ENCODE results near the gene GRWD1.

Gene GRWD1

DNA sequence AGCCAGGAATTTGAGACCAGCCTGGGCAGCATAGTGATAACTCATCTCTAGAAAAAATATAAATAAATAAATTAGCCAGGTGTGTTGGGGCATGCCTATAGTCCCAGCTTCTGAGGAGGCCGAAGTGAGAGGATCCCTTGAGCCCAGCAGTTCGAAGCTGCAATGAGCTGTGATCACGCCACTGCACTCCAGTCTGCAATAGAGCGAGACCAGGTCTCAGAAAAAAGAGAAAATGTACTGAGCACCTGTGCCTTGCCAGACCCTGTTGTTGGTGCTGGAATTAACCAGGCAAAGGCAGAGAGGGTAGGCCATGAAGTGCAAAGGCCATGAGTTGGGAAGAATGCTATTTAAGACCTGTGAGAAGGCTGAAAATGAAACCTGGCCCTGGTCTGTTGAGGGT lies 26.1 kb downstream of the GRWD1 start:
- Histone ChIP-seq H3K23ac (ENCODE audit: low read length) (no peak overlapping the region), H3K4me2 (ENCODE audit: low read length) (no peak overlapping the region), H2BK12ac (ENCODE audit: low read length) (no peak overlapping the region), H4K12ac (ENCODE audit: low read depth, low read length) (no peak overlapping the region), H3K14ac (ENCODE audit: low read length) (no peak overlapping the region), H3K4me3 (ENCODE audit: low read depth, low read length) (no peak overlapping the region), H3K79me1 (ENCODE audit: low read length) (peaks cover 9% of the 10 kb centered on the region), H3K9me3 (ENCODE audit: insufficient read depth, low read depth, low read length) (no peaks in the 10 kb centered on the region), H2AK5ac (ENCODE audit: low read length) (no peak overlapping the region), H4K8ac (ENCODE audit: low read depth, low read length) (no peak overlapping the region), H3K4ac (ENCODE audit: low read depth, low read length) (peak overlapping the region; percentile 37), H3K18ac (ENCODE audit: low read length) (no peak overlapping the region), H3K9ac (ENCODE audit: low read length) (no peak overlapping the region), H4K91ac (ENCODE audit: low read depth, low read length) (no peak overlapping the region), H2BK5ac (ENCODE audit: low read depth, low read length, poor library complexity) (no peak overlapping the region), H3K36me3 (ENCODE audit: control insufficient read depth in 1 of 2, insufficient read depth in 2 of 2, low read length in 2 of 2) (peaks cover 66 to 67% of the 10 kb centered on the region in 2 experiments), H3K4me1 (ENCODE audit: control insufficient read depth in 1 of 2, insufficient read depth in 2 of 2, low read length in 2 of 2) (peaks cover 7 to 19% of the 10 kb centered on the region in 2 experiments), H3K79me2 (ENCODE audit: control insufficient read depth, insufficient read depth, low read length, poor library complexity) (peaks cover 12% of the 10 kb centered on the region), H2AFZ (ENCODE audit: insufficient read depth, low read length, poor library complexity) (no peak overlapping the region), H3K27me3 (ENCODE audit: insufficient read depth, low read length) (no peaks in the 10 kb centered on the region), H2BK120ac (ENCODE audit: insufficient read depth, low read length, poor library complexity) (no peak overlapping the region), H3K27ac (ENCODE audit: low read depth, low read length) (no peak overlapping the region)
- no CpG with 5 or more reads among the region's 4 CpGs for WGBS (ENCODE audit: extremely low coverage, insufficient coverage, insufficient read length)
- DNase-seq, result no peak

DNA sequence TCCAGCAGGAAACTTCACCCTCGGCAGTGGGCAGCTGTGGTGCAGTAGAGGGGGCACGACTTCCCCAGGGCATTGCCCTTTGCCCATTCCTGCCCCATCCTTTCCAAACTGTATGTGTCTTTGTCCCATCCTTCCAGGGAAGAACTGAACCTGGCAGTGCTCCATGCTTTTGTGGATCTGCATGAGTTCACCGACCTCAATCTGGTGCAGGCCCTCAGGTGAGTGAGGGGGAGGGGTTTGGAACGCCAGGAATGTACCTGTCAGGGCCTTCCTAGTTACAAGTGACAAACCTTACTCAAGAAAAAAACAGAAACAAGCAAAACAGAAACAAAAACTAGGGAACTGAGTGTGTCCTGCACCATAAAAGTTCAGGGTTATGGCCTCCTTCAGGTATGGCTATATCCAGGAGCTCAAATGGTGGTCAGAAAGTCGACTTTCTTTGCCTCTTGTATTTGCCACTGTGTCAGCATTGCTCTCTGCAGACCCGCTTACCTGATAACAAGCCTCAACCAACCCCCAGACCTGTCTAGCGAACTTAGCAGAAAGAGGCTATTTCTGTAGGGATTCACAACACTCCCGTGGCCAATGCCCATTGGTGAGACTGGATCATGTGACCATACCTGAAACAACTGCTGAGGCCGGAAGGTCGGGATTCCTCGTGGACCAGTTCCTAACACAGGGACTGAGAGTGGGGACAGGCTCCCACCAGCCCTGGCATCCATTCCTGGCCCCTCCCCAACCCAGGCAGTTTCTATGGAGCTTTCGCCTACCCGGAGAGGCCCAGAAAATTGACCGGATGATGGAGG lies 27.6 kb downstream of the GRWD1 start:
- DNase-seq, result peak; percentile 69 to 72
- Histone ChIP-seq H4K12ac (ENCODE audit: low read depth, low read length) (no peak overlapping the region), H3K79me1 (ENCODE audit: low read length) (peaks cover 9% of the 10 kb centered on the region), H3K23ac (ENCODE audit: low read length) (no peak overlapping the region), H3K79me2 (ENCODE audit: control insufficient read depth, insufficient read depth, low read length, poor library complexity) (peaks cover 12% of the 10 kb centered on the region), H2BK120ac (ENCODE audit: insufficient read depth, low read length, poor library complexity) (no peak overlapping the region), H3K9me3 (ENCODE audit: insufficient read depth, low read depth, low read length) (no peaks in the 10 kb centered on the region), H3K4me1 (ENCODE audit: control insufficient read depth in 1 of 2, insufficient read depth in 2 of 2, low read length in 2 of 2) (peaks cover 7 to 19% of the 10 kb centered on the region in 2 experiments), H3K4ac (ENCODE audit: low read depth, low read length) (no peak overlapping the region), H3K9ac (ENCODE audit: low read length) (no peak overlapping the region), H3K18ac (ENCODE audit: low read length) (peak overlapping the region; percentile 27), H3K36me3 (ENCODE audit: control insufficient read depth in 1 of 2, insufficient read depth in 2 of 2, low read length in 2 of 2) (peaks cover 81 to 82% of the 10 kb centered on the region in 2 experiments), H4K91ac (ENCODE audit: low read depth, low read length) (no peak overlapping the region), H3K27me3 (ENCODE audit: insufficient read depth, low read length) (no peaks in the 10 kb centered on the region), H3K27ac (ENCODE audit: low read depth, low read length) (no peak overlapping the region), H2AFZ (ENCODE audit: insufficient read depth, low read length, poor library complexity) (no peak overlapping the region), H4K8ac (ENCODE audit: low read depth, low read length) (no peak overlapping the region), H2BK12ac (ENCODE audit: low read length) (no peak overlapping the region), H3K14ac (ENCODE audit: low read length) (no peak overlapping the region), H2AK5ac (ENCODE audit: low read length) (no peak overlapping the region), H3K4me3 (ENCODE audit: low read depth, low read length) (no peak overlapping the region), H2BK5ac (ENCODE audit: low read depth, low read length, poor library complexity) (no peak overlapping the region), H3K4me2 (ENCODE audit: low read length) (no peak overlapping the region)
- no CpG with 5 or more reads among the region's 14 CpGs for whole genome bisulfite sequencing (ENCODE audit: extremely low coverage, insufficient coverage, insufficient read length)

DNA sequence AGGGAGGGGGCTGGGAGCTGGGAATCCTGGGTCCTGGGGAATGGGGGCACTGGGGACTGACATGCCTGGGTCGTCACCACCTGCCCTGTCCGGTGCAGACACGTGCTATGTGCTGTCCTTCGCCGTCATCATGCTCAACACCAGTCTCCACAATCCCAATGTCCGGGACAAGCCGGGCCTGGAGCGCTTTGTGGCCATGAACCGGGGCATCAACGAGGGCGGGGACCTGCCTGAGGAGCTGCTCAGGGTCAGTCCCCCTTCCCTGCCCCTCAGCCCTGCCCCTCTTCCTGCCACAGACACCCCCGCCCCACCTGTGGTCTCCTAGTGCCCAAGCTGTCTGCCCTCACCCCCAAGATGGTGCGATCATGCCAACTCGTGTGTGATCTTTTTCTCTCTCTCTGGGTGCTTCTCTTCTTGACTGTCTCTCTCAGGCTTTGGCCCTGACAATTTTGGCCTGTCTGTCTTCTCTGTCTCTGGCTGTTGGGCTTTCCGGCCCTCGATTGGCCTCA lies 28.4 kb downstream of the GRWD1 start:
- H2AFZ ChIP-seq (ENCODE audit: insufficient read depth, low read length, poor library complexity), result no peak overlapping the region
- H3K4ac ChIP-seq (ENCODE audit: low read depth, low read length), result no peak overlapping the region
- H4K8ac ChIP-seq (ENCODE audit: low read depth, low read length), result no peak overlapping the region
- H3K14ac ChIP-seq (ENCODE audit: low read length), result no peak overlapping the region
- H2BK120ac ChIP-seq (ENCODE audit: insufficient read depth, low read length, poor library complexity), result no peak overlapping the region
- no peak overlapping the region for H3K4me3 ChIP-seq (ENCODE audit: low read depth, low read length)
- H3K4me2 ChIP-seq (ENCODE audit: low read length), result no peak overlapping the region
- peak overlapping the region; percentile 12 for H3K9ac ChIP-seq (ENCODE audit: low read length)
- H3K4me1 ChIP-seq (ENCODE audit: control insufficient read depth in 1 of 2, insufficient read depth in 2 of 2, low read length in 2 of 2), result peaks cover 7 to 18% of the 10 kb centered on the region in 2 experiments
- H4K12ac ChIP-seq (ENCODE audit: low read depth, low read length), result no peak overlapping the region
- H3K36me3 ChIP-seq (ENCODE audit: control insufficient read depth in 1 of 2, insufficient read depth in 2 of 2, low read length in 2 of 2), result peaks cover 89% of the 10 kb centered on the region in 2 experiments
- no CpG with 5 or more reads among the region's 16 CpGs for WGBS (ENCODE audit: extremely low coverage, insufficient coverage, insufficient read length)
- no peaks in the 10 kb centered on the region for H3K27me3 ChIP-seq (ENCODE audit: insufficient read depth, low read length)
- peaks cover 9% of the 10 kb centered on the region for H3K79me1 ChIP-seq (ENCODE audit: low read length)
- peak overlapping the region; percentile 18 for H3K18ac ChIP-seq (ENCODE audit: low read length)
- no peaks in the 10 kb centered on the region for H3K9me3 ChIP-seq (ENCODE audit: insufficient read depth, low read depth, low read length)
- H3K79me2 ChIP-seq (ENCODE audit: control insufficient read depth, insufficient read depth, low read length, poor library complexity), result peaks cover 12% of the 10 kb centered on the region
- H2BK5ac ChIP-seq (ENCODE audit: low read depth, low read length, poor library complexity), result no peak overlapping the region
- no peak for DNase-seq
- no peak overlapping the region for H2AK5ac ChIP-seq (ENCODE audit: low read length)
- no peak overlapping the region for H3K23ac ChIP-seq (ENCODE audit: low read length)
- no peak overlapping the region for H4K91ac ChIP-seq (ENCODE audit: low read depth, low read length)
- H3K27ac ChIP-seq (ENCODE audit: low read depth, low read length), result no peak overlapping the region
- H2BK12ac ChIP-seq (ENCODE audit: low read length), result no peak overlapping the region

DNA sequence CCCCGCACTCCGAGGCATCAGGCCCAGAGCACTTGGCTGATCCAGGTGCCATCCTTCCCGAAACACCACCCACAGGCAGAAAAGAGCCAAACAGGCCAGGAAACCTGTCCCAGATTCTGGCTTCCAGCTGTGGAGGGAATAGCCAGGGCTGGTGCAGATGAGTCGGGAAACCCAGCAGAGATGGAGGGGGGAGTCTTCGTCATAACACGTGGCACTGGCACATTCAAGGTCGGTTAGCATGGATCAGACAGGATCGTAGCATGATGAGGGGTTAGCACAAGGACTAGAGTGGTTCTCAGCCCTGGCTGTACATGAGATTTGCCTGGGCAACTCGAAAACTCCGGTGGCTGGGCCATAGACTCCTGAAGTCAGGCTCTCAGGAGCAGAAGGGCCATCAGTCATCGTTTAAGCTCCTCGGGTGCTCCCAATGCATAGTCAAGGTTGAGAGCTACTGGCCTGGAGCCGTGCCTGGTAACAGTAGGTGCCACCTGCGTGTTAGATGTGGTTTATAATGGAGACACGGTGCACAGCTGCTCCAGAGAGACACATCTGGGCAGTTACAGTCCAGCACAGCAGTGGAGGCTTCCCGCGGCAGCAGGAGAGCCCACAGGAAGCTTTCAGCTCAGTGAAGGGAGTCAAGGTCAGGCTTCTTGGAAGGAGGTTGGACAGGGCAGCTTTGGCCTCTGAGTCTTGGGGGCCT lies 29.7 kb downstream of the GRWD1 start:
- no CpG with 5 or more reads among the region's 17 CpGs for WGBS (ENCODE audit: extremely low coverage, insufficient coverage, insufficient read length)
- no peak overlapping the region for H2BK120ac ChIP-seq (ENCODE audit: insufficient read depth, low read length, poor library complexity)
- H2BK12ac ChIP-seq (ENCODE audit: low read length), result no peak overlapping the region
- no peak overlapping the region for H3K4me3 ChIP-seq (ENCODE audit: low read depth, low read length)
- H3K9ac ChIP-seq (ENCODE audit: low read length), result no peak overlapping the region
- no peak overlapping the region for H3K18ac ChIP-seq (ENCODE audit: low read length)
- H2AFZ ChIP-seq (ENCODE audit: insufficient read depth, low read length, poor library complexity), result no peak overlapping the region
- H3K4me2 ChIP-seq (ENCODE audit: low read length), result no peak overlapping the region
- H3K27ac ChIP-seq (ENCODE audit: low read depth, low read length), result no peak overlapping the region
- no peak overlapping the region for H2BK5ac ChIP-seq (ENCODE audit: low read depth, low read length, poor library complexity)
- no peak overlapping the region for H3K4ac ChIP-seq (ENCODE audit: low read depth, low read length)
- H4K91ac ChIP-seq (ENCODE audit: low read depth, low read length), result no peak overlapping the region
- peaks cover under 1 to 12% of the 10 kb centered on the region in 2 experiments for H3K4me1 ChIP-seq (ENCODE audit: control insufficient read depth in 1 of 2, insufficient read depth in 2 of 2, low read length in 2 of 2)
- DNase-seq, result no peak
- H3K79me2 ChIP-seq (ENCODE audit: control insufficient read depth, insufficient read depth, low read length, poor library complexity), result peaks cover under 1% of the 10 kb centered on the region
- H3K79me1 ChIP-seq (ENCODE audit: low read length), result no peaks in the 10 kb centered on the region
- H4K12ac ChIP-seq (ENCODE audit: low read depth, low read length), result no peak overlapping the region
- no peak overlapping the region for H4K8ac ChIP-seq (ENCODE audit: low read depth, low read length)
- no peak overlapping the region for H3K14ac ChIP-seq (ENCODE audit: low read length)
- H3K23ac ChIP-seq (ENCODE audit: low read length), result no peak overlapping the region
- H2AK5ac ChIP-seq (ENCODE audit: low read length), result no peak overlapping the region
- H3K27me3 ChIP-seq (ENCODE audit: insufficient read depth, low read length), result no peaks in the 10 kb centered on the region
- peaks cover 97 to 98% of the 10 kb centered on the region in 2 experiments for H3K36me3 ChIP-seq (ENCODE audit: control insufficient read depth in 1 of 2, insufficient read depth in 2 of 2, low read length in 2 of 2)
- no peaks in the 10 kb centered on the region for H3K9me3 ChIP-seq (ENCODE audit: insufficient read depth, low read depth, low read length)
